ENCODE data around the gene LCOR. TPM values are rescaled to one million over a fixed set of nuclear protein-coding genes. Genes with fewer than 3 reads are reported as not detected.
"Not testable (repeated sequence)": the region's sequence is repeated elsewhere in the genome, so short reads cannot be mapped to it uniquely, and the experiment has no call there.

The LCOR gene
- total and polyA plus RNA-seq, 2 experiments from 2014 or later = 26.1 to 48.7 TPM

DNA sequence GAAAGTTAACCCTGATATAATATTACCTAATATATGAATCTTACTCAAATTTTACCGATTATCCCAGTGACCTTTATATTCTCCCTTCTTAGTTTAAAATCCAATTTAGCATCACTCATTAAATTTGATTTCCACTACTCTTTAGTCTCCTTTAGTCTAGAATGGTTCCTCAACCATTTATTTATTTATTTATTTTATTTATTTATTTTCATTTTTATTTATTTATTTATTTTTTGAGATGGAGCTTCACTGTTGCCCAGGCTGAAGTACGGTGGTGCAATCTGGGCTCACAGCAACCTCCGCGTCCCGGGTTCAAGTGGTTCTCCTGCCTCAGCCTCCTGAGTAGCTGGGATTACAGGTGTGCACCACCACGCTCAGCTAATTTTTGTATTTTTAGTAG is 92.8 kb downstream of the LCOR start:
- H3K36me3 ChIP-seq (replicated peaks; ENCODE audit: insufficient read depth, low read depth) = no peaks in the 10 kb centered on the region
- 98% methylated on average over 6 of the region's 6 CpGs for WGBS (ENCODE audit: low lambda C conversion rate, missing lambda C conversion rate)
- no peaks in the 10 kb centered on the region for H3K9me2 ChIP-seq (replicated peaks; ENCODE audit: insufficient read depth)
- peaks cover 9% of the 10 kb centered on the region for H4K20me1 ChIP-seq (ENCODE audit: insufficient read depth, poor library complexity, severe bottlenecking)
- H2AFZ ChIP-seq = no peak overlapping the region
- TF ChIP-seq EZH2 (IDR thresholded peaks at IDR 0.05; ENCODE audit: borderline replicate concordance) (no peak), EZH2phosphoT487 (IDR thresholded peaks at IDR 0.05; ENCODE audit: low read depth, severe bottlenecking, unreplicated experiment) (no peak)
- TF ChIP-seq, protein P1, sequence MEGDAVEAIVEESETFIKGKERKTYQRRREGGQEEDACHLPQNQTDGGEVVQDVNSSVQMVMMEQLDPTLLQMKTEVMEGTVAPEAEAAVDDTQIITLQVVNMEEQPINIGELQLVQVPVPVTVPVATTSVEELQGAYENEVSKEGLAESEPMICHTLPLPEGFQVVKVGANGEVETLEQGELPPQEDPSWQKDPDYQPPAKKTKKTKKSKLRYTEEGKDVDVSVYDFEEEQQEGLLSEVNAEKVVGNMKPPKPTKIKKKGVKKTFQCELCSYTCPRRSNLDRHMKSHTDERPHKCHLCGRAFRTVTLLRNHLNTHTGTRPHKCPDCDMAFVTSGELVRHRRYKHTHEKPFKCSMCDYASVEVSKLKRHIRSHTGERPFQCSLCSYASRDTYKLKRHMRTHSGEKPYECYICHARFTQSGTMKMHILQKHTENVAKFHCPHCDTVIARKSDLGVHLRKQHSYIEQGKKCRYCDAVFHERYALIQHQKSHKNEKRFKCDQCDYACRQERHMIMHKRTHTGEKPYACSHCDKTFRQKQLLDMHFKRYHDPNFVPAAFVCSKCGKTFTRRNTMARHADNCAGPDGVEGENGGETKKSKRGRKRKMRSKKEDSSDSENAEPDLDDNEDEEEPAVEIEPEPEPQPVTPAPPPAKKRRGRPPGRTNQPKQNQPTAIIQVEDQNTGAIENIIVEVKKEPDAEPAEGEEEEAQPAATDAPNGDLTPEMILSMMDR (IDR thresholded peaks at IDR 0.05; ENCODE audit: poor library complexity) = no peak
- DNase-seq (ENCODE audit: low spot score) = no peak
- no peak overlapping the region for H3K4me2 ChIP-seq
- H3K27ac ChIP-seq = no peak overlapping the region
- peaks cover 5% of the 10 kb centered on the region for H3K4me1 ChIP-seq (ENCODE audit: insufficient read depth)
- H3K27me3 ChIP-seq = no peaks in the 10 kb centered on the region
- H3K79me2 ChIP-seq = peaks cover 78% of the 10 kb centered on the region
- no peaks in the 10 kb centered on the region for H3K9me3 ChIP-seq (ENCODE audit: low read depth)
- no peak overlapping the region for H3K4me3 ChIP-seq

DNA sequence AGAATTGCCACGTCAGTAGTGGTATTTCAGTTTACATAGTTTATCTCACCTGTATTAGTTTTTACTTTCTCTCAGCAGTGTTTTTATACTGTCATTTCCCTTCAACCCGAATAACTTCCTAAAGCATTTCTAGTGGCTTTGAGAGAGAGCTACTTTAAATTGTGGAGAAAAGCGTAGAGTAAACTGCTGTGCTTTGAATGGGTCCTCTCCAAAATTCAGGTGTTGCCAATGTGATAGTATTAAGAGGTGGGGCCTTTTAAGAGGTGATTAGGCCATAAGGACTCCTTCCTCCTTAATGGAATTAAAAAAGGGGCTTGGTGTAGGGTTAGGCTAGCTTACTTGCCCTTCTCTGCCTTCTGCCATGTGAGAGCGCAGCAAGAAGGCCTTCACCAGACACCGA is 98.4 kb downstream of the LCOR start:
- 97% methylated on average over 5 of the region's 5 CpGs for WGBS (ENCODE audit: low lambda C conversion rate, missing lambda C conversion rate)
- Histone ChIP-seq H4K20me1 (ENCODE audit: insufficient read depth, poor library complexity, severe bottlenecking) (peaks cover 10% of the 10 kb centered on the region), H2AFZ (no peak overlapping the region), H3K4me3 (no peak overlapping the region), H3K36me3 (replicated peaks; ENCODE audit: insufficient read depth, low read depth) (no peaks in the 10 kb centered on the region), H3K4me2 (no peak overlapping the region), H3K27me3 (no peaks in the 10 kb centered on the region), H3K9me3 (ENCODE audit: low read depth) (no peaks in the 10 kb centered on the region), H3K9me2 (replicated peaks; ENCODE audit: insufficient read depth) (no peaks in the 10 kb centered on the region), H3K27ac (no peak overlapping the region), H3K79me2 (peaks cover 71% of the 10 kb centered on the region), H3K4me1 (ENCODE audit: insufficient read depth) (no peaks in the 10 kb centered on the region)
- no peak for TF ChIP-seq EZH2 (IDR thresholded peaks at IDR 0.05; ENCODE audit: borderline replicate concordance)
- TF ChIP-seq EZH2phosphoT487 (IDR thresholded peaks at IDR 0.05; ENCODE audit: low read depth, severe bottlenecking, unreplicated experiment) = no peak
- TF ChIP-seq, protein P1 (IDR thresholded peaks at IDR 0.05; ENCODE audit: poor library complexity) = no peak
- DNase-seq (ENCODE audit: low spot score) = no peak

GRCh38 chr10:96935148-96935547 is 103.0 kb downstream of the LCOR start:
- Histone ChIP-seq H3K4me3 (no peak overlapping the region), H3K4me2 (no peak overlapping the region), H4K20me1 (ENCODE audit: insufficient read depth, poor library complexity, severe bottlenecking) (peaks cover 3% of the 10 kb centered on the region), H3K36me3 (replicated peaks; ENCODE audit: insufficient read depth, low read depth) (no peaks in the 10 kb centered on the region), H3K4me1 (ENCODE audit: insufficient read depth) (no peaks in the 10 kb centered on the region), H3K79me2 (peaks cover 43% of the 10 kb centered on the region), H3K9me3 (ENCODE audit: low read depth) (no peaks in the 10 kb centered on the region), H2AFZ (no peak overlapping the region), H3K27me3 (no peaks in the 10 kb centered on the region), H3K9me2 (replicated peaks; ENCODE audit: insufficient read depth) (no peaks in the 10 kb centered on the region), H3K27ac (no peak overlapping the region)
- TF ChIP-seq EZH2 (IDR thresholded peaks at IDR 0.05; ENCODE audit: borderline replicate concordance) (no peak), EZH2phosphoT487 (IDR thresholded peaks at IDR 0.05; ENCODE audit: low read depth, severe bottlenecking, unreplicated experiment) (no peak)
- no peak for DNase-seq (ENCODE audit: low spot score)
- WGBS (ENCODE audit: low lambda C conversion rate, missing lambda C conversion rate) = 94% methylated on average over 5 of the region's 5 CpGs

- Histone ChIP-seq H3K9me2 (replicated peaks; ENCODE audit: insufficient read depth) (no peaks in the 10 kb centered on the region), H3K27me3 (no peaks in the 10 kb centered on the region), H3K9me3 (ENCODE audit: low read depth) (no peaks in the 10 kb centered on the region), H2AFZ (no peak overlapping the region), H3K79me2 (peaks cover 37% of the 10 kb centered on the region), H3K4me1 (ENCODE audit: insufficient read depth) (no peaks in the 10 kb centered on the region), H4K20me1 (ENCODE audit: insufficient read depth, poor library complexity, severe bottlenecking) (no peaks in the 10 kb centered on the region), H3K27ac (no peak overlapping the region), H3K36me3 (replicated peaks; ENCODE audit: insufficient read depth, low read depth) (no peaks in the 10 kb centered on the region), H3K4me2 (no peak overlapping the region), H3K4me3 (no peak overlapping the region)
- no peak for DNase-seq (ENCODE audit: low spot score)
- TF ChIP-seq EZH2phosphoT487 (IDR thresholded peaks at IDR 0.05; ENCODE audit: low read depth, severe bottlenecking, unreplicated experiment) (no peak), EZH2 (IDR thresholded peaks at IDR 0.05; ENCODE audit: borderline replicate concordance) (no peak)
- TF ChIP-seq, protein P1 (IDR thresholded peaks at IDR 0.05; ENCODE audit: poor library complexity) = no peak
- 88% methylated on average over 5 of the region's 5 CpGs for WGBS (ENCODE audit: low lambda C conversion rate, missing lambda C conversion rate)
These were observed 103.7 kb downstream of the LCOR start for GRCh38 chr10:96935810-96936209.

DNA sequence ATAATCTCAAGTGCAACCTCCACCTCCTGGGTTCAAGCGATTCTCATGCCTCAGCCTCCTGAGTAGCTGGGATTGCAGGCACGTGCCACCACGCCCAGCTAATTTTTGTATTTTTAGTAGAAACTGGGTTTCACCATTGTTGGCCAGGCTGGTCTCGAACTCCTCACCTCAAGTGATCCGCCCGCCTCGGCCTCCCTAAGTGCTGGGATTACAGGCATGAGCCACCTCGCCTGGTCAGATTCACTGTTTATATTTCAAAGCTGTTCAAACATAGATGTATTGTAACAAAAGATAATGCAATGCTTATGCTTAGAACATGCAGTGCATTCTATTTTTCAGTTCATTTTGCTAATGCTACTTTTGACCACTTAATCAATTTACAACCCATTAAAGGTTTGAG is 111.1 kb downstream of the LCOR start:
- not testable (repeated sequence) for H3K9me2 ChIP-seq (replicated peaks; ENCODE audit: insufficient read depth); H3K9me3 ChIP-seq (ENCODE audit: low read depth); H3K4me3 ChIP-seq; H3K4me1 ChIP-seq (ENCODE audit: insufficient read depth); H3K36me3 ChIP-seq (replicated peaks; ENCODE audit: insufficient read depth, low read depth); H2AFZ ChIP-seq; H3K4me2 ChIP-seq; H3K27ac ChIP-seq; H4K20me1 ChIP-seq (ENCODE audit: insufficient read depth, poor library complexity, severe bottlenecking); DNase-seq (ENCODE audit: low spot score); H3K27me3 ChIP-seq
- peaks cover 19% of the 10 kb centered on the region for H3K79me2 ChIP-seq
- WGBS (ENCODE audit: low lambda C conversion rate, missing lambda C conversion rate) = 91% methylated on average over 8 of the region's 8 CpGs
